Measurements from ENCODE around the gene CHST6. TPM values are rescaled to one million over a fixed set of nuclear protein-coding genes. Genes with fewer than 3 reads are reported as not detected.

The CHST6 gene
- total and polyA plus RNA-seq, 2 of the 8 experiments (the other 6 are each of a cell fraction or from before 2014, with no cell fraction given), result 18.2 to 25.4 TPM

- H3K27ac ChIP-seq (ENCODE audit: low read depth, low read length), result no peak overlapping the region
- H3K9ac ChIP-seq (replicated peaks in 1 of 4; ENCODE audit: extremely low read depth in 1 of 4, low read depth in 3 of 4, low read length in 3 of 4), result peak overlapping the region in 1 of 4 experiments; percentile 9; a peak in 1 of 7 replicates
- H3K4ac ChIP-seq (replicated peaks; ENCODE audit: insufficient read length, low read depth, low read length), result no peak overlapping the region
- H3K79me1 ChIP-seq (ENCODE audit: low read depth, low read length), result peaks cover 4% of the 10 kb centered on the region; the same call in 1 of the 2 replicates
- no peak overlapping the region for H3K4me3 ChIP-seq (ENCODE audit: extremely low read depth in 1 of 4, insufficient read depth in 2 of 4, low read depth in 3 of 4, low read length in 4 of 4)
- H3K36me3 ChIP-seq (ENCODE audit: control insufficient read depth in 2 of 4, insufficient read depth in 4 of 4, low read length in 3 of 4), result peaks cover 0 to 9% (median 3%) of the 10 kb centered on the region in 4 experiments; a peak in 4 of 8 replicates
- CTCF ChIA-PET (ENCODE audit: partially characterized antibody), result interaction anchor here (0.6 to 12.3 kb wide), 5 partner anchors 13 to 133 kb away, joined by 3 to 127 read pairs (median 12); partner anchors contain the start of gene TMEM170A
- H3K4me2 ChIP-seq (ENCODE audit: insufficient read depth in 1 of 2, low read depth in 2 of 2, low read length in 2 of 2), result no peak overlapping the region
- DNase-seq (ENCODE audit: low read depth in 1 of 2, low spot score in 2 of 2), result no peak
- POLR2A ChIA-PET (ENCODE audit: partially characterized antibody), result interaction anchor here (0.9 to 1.8 kb wide), 4 partner anchors 8 to 53 kb away, joined by 3 to 6 read pairs (median 4); partner anchors contain the start of genes CFDP1 and CHST6
- no peak overlapping the region for H3K23ac ChIP-seq (ENCODE audit: insufficient read length)
- no peak overlapping the region for H2BK120ac ChIP-seq (replicated peaks; ENCODE audit: low read depth, low read length)
- H3K4me1 ChIP-seq (replicated peaks in 1 of 4; ENCODE audit: control insufficient read depth in 3 of 4, insufficient read depth in 4 of 4, low read length in 3 of 4), result no peaks in the 10 kb centered on the region
- WGBS, 2 experiments (ENCODE audit: extremely low coverage in 1 of 2, insufficient coverage in 1 of 2, insufficient read length in 1 of 2, insufficient replicate concordance in 2 of 2, low coverage in 1 of 2, low lambda C conversion rate in 2 of 2, missing lambda C conversion rate in 1 of 2), result 85% methylated on average over 2 of the region's 2 CpGs; no CpG with 5 or more reads in 1 of the 2 experiments
- H3K18ac ChIP-seq (ENCODE audit: extremely low read depth, low read length), result no peak overlapping the region
- H3K56ac ChIP-seq (replicated peaks; ENCODE audit: insufficient read length, low read depth, low read length), result no peak overlapping the region
- no peak overlapping the region for H2BK15ac ChIP-seq (ENCODE audit: low read length)
- H3K14ac ChIP-seq (ENCODE audit: insufficient read length), result no peak overlapping the region
- peaks cover 0 to under 1% of the 10 kb centered on the region in 2 experiments for H4K20me1 ChIP-seq (replicated peaks in 1 of 2; ENCODE audit: control insufficient read depth in 1 of 2, insufficient read depth in 2 of 2, low read length in 2 of 2)
- no peak overlapping the region for H4K8ac ChIP-seq (ENCODE audit: extremely low read depth, insufficient read depth, low read length)
- no peak overlapping the region for H4K5ac ChIP-seq (ENCODE audit: insufficient read length, low read depth, low read length)
- H3K23me2 ChIP-seq (ENCODE audit: low read depth, low read length), result no peaks in the 10 kb centered on the region
- no peak overlapping the region for H2BK12ac ChIP-seq (ENCODE audit: low read depth, low read length)
- no peak for FAIRE-seq
- no peaks in the 10 kb centered on the region for H3K27me3 ChIP-seq (replicated peaks in 1 of 4; ENCODE audit: control insufficient read depth in 3 of 4, extremely low read depth in 1 of 4, insufficient read depth in 3 of 4, low read length in 3 of 4)
- no peak overlapping the region for H2AFZ ChIP-seq (ENCODE audit: low read length)
- no peak overlapping the region for H2BK20ac ChIP-seq (ENCODE audit: low read length)
- no peak overlapping the region for H2BK5ac ChIP-seq (ENCODE audit: low read depth, low read length)
- peaks cover 0 to 3% of the 10 kb centered on the region in 2 experiments; a peak in 1 of 4 replicates for H3K79me2 ChIP-seq (ENCODE audit: control insufficient read depth in 1 of 2, insufficient read depth in 2 of 2, low read length in 2 of 2)
- H2AK5ac ChIP-seq (ENCODE audit: low read depth, low read length), result no peak overlapping the region
- H4K91ac ChIP-seq (replicated peaks; ENCODE audit: insufficient read length, low read length), result no peak overlapping the region
- H3K9me3 ChIP-seq (ENCODE audit: insufficient read depth in 2 of 2, low read depth in 1 of 2, low read length in 1 of 2), result no peaks in the 10 kb centered on the region
Observed at GRCh38 chr16:75486676-75487313, 8.4 kb downstream of the CHST6 start.
